GM12874 (cell line): ENCODE data around the gene KCNIP4.

Experiments
- TF ChIP-seq, protein P1 (sequence below): IDR thresholded peaks from 2 replicates; pipeline ENCODE4 v1.5.1; 2011; ENCODE audit warnings: low read depth, mild to moderate bottlenecking, control low read depth, low read length, moderate library complexity; ENCODE audit not compliant: insufficient read depth

KCNIP4 gene

GRCh38 chr4:21514022-21514694, 434.4 kb downstream of the KCNIP4 start:
- TF ChIP-seq, protein P1, sequence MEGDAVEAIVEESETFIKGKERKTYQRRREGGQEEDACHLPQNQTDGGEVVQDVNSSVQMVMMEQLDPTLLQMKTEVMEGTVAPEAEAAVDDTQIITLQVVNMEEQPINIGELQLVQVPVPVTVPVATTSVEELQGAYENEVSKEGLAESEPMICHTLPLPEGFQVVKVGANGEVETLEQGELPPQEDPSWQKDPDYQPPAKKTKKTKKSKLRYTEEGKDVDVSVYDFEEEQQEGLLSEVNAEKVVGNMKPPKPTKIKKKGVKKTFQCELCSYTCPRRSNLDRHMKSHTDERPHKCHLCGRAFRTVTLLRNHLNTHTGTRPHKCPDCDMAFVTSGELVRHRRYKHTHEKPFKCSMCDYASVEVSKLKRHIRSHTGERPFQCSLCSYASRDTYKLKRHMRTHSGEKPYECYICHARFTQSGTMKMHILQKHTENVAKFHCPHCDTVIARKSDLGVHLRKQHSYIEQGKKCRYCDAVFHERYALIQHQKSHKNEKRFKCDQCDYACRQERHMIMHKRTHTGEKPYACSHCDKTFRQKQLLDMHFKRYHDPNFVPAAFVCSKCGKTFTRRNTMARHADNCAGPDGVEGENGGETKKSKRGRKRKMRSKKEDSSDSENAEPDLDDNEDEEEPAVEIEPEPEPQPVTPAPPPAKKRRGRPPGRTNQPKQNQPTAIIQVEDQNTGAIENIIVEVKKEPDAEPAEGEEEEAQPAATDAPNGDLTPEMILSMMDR, result no peak

DNA sequence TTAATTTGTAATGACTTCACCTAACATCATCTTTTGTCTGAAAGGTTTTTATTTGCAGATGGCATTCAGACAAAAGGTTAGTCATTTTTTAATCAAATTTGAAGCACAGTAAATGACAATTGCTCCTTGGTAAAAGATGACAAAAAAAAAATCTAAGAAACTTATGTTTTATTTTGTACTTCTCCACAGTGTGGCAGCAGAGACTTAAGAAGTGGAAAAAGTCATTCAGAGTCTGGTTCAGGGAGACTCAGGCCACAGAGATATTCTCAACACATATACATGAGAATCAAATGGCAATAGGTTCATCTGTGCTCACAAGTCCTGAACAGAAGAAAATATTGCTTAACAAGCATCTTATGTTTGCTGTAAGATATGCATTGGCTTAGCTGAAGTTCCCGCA, 436.2 kb downstream of the KCNIP4 start:
- TF ChIP-seq, protein P1, result peak; percentile 1; the same call in 1 of the 2 replicates

DNA sequence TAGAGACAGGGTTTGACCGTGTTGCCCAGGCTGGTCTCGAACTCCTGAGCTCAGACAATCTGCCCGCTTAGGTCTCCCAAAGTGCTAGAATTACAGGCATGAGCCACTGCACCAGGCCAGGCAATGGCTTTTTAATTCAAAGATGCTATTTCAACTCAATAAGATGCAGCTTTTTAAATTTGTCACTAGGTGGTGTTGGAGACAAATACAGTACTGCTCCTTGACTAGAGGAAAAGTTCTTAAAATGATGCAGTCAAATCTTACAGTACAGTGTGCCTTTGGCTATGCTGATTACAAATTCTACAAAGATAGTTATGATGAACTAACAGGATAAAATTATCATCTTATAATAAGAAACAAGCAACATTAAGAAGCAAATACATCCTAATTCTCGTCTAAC, 441.1 kb downstream of the KCNIP4 start:
- TF ChIP-seq, protein P1, result no peak

- TF ChIP-seq, protein P1, result no peak
Observed at GRCh38 chr4:21490682-21491081, 457.9 kb downstream of the KCNIP4 start.

GRCh38 chr4:21476757-21477156, 471.8 kb downstream of the KCNIP4 start:
- TF ChIP-seq, protein P1, result no peak

- TF ChIP-seq, protein P1, result no peak
Observed at GRCh38 chr4:21474195-21474594, 474.4 kb downstream of the KCNIP4 start.

- TF ChIP-seq, protein P1, result no peak
Observed at GRCh38 chr4:21470535-21470934, 478.0 kb downstream of the KCNIP4 start.
